ENCODE measurements around the gene ZNF865. TPM values are rescaled to one million over a fixed set of nuclear protein-coding genes. Genes with fewer than 3 reads are reported as not detected.

Gene ZNF865
- total and polyA plus RNA-seq, 2 of the 8 experiments (the other 6 are each of a cell fraction or from before 2014, with no cell fraction given) = 3.5 to 13.6 TPM

- Histone ChIP-seq H2AK5ac (ENCODE audit: low read depth, low read length) (no peak overlapping the region; the same call in 1 of the 2 replicates), H3K9me3 (ENCODE audit: insufficient read depth in 2 of 2, low read depth in 1 of 2, low read length in 1 of 2) (no peaks in the 10 kb centered on the region; a peak in 1 of 4 replicates), H3K18ac (ENCODE audit: extremely low read depth, low read length) (peak overlapping the region; percentile 26), H3K4me2 (ENCODE audit: insufficient read depth in 1 of 2, low read depth in 2 of 2, low read length in 2 of 2) (peak overlapping the region; percentile 78 to 91), H3K27me3 (replicated peaks in 1 of 4; ENCODE audit: control insufficient read depth in 3 of 4, extremely low read depth in 1 of 4, insufficient read depth in 3 of 4, low read length in 3 of 4) (no peaks in the 10 kb centered on the region), H3K4me3 (ENCODE audit: extremely low read depth in 1 of 4, insufficient read depth in 2 of 4, low read depth in 3 of 4, low read length in 4 of 4) (peak overlapping the region; percentile 68 to 99 (median 92)), H3K79me1 (ENCODE audit: low read depth, low read length) (peaks cover 13% of the 10 kb centered on the region), H3K4me1 (replicated peaks in 1 of 4; ENCODE audit: control insufficient read depth in 3 of 4, insufficient read depth in 4 of 4, low read length in 3 of 4) (peaks cover 6 to 9% (median 6%) of the 10 kb centered on the region in 4 experiments), H2BK20ac (ENCODE audit: low read length) (no peak overlapping the region), H4K20me1 (replicated peaks in 1 of 2; ENCODE audit: control insufficient read depth in 1 of 2, insufficient read depth in 2 of 2, low read length in 2 of 2) (peaks cover 3 to 10% of the 10 kb centered on the region in 2 experiments), H3K56ac (replicated peaks; ENCODE audit: insufficient read length, low read depth, low read length) (peak overlapping the region; percentile 5), H4K8ac (ENCODE audit: extremely low read depth, insufficient read depth, low read length) (peak overlapping the region; percentile 89; the same call in 1 of the 2 replicates), H3K79me2 (ENCODE audit: control insufficient read depth in 1 of 2, insufficient read depth in 2 of 2, low read length in 2 of 2) (peaks cover 4 to 25% of the 10 kb centered on the region in 2 experiments; a peak in 3 of 4 replicates), H2AFZ (ENCODE audit: low read length) (no peak overlapping the region), H3K9ac (replicated peaks in 1 of 4; ENCODE audit: extremely low read depth in 1 of 4, low read depth in 3 of 4, low read length in 3 of 4) (peak overlapping the region; percentile 75 to 88 (median 80)), H3K36me3 (ENCODE audit: control insufficient read depth in 2 of 4, insufficient read depth in 4 of 4, low read length in 3 of 4) (no peaks in the 10 kb centered on the region), H2BK12ac (ENCODE audit: low read depth, low read length) (0 out of 2 replicates have a peak overlapping the region, but pooled peaks have one; percentile 39), H4K91ac (replicated peaks; ENCODE audit: insufficient read length, low read length) (peak overlapping the region; percentile 8), H3K14ac (ENCODE audit: insufficient read length) (no peak overlapping the region), H2BK5ac (ENCODE audit: low read depth, low read length) (peak overlapping the region; percentile 95), H3K27ac (ENCODE audit: low read depth, low read length) (peak overlapping the region; percentile 84), H3K4ac (replicated peaks; ENCODE audit: insufficient read length, low read depth, low read length) (no peak overlapping the region), H4K5ac (ENCODE audit: insufficient read length, low read depth, low read length) (peak overlapping the region; percentile 79), H2BK15ac (ENCODE audit: low read length) (peak overlapping the region; percentile 46; the same call in 1 of the 2 replicates), H3K23me2 (ENCODE audit: low read depth, low read length) (peaks cover 11% of the 10 kb centered on the region), H2BK120ac (replicated peaks; ENCODE audit: low read depth, low read length) (no peak overlapping the region), H3K23ac (ENCODE audit: insufficient read length) (no peak overlapping the region)
- TF ChIP-seq KDM4A (IDR thresholded peaks at IDR 0.05; ENCODE audit: low read depth, low read length, severe bottlenecking) (peak; percentile 12), RFX5 (IDR thresholded peaks at IDR 0.05; ENCODE audit: borderline replicate concordance, low read depth, low read length) (no peak), PHF8 (conservative IDR thresholded peaks at IDR 0.05; ENCODE audit: low read depth, low read length) (no peak; the same call in 1 of the 2 replicates)
- ChIA-PET CTCF (ENCODE audit: partially characterized antibody) (interaction anchor here (2.6 kb wide), 1 partner anchor 29 kb away, joined by 9 read pairs; the partner anchor contains the start of gene ZNF865), POLR2A (ENCODE audit: partially characterized antibody) (interaction anchor here (0.8 to 8.8 kb wide), 5 partner anchors 11 to 149 kb away, joined by 3 to 96 read pairs (median 4); partner anchors contain the start of genes CCDC106, ZNF581 and ZNF784)
- FAIRE-seq = no peak
- no peak for DNase-seq (ENCODE audit: low read depth in 1 of 2, low spot score in 2 of 2)
- 18% methylated on average over 9 of the region's 9 CpGs; no CpG with 5 or more reads in 1 of the 2 experiments for WGBS, 2 experiments (ENCODE audit: extremely low coverage in 1 of 2, insufficient coverage in 1 of 2, insufficient read length in 1 of 2, insufficient replicate concordance in 2 of 2, low coverage in 1 of 2, low lambda C conversion rate in 2 of 2, missing lambda C conversion rate in 1 of 2)
Observed at GRCh38 chr19:55635334-55635717, 29.9 kb downstream of the ZNF865 start.

All from H1 (cell line).